Hepatocyte (in vitro differentiated cells): ENCODE results near the gene STIM1. TPM values are rescaled to one million over a fixed set of nuclear protein-coding genes. Genes with fewer than 3 reads are reported as not detected.

Experiments used
- DNase-seq: peaks from one replicate; pipeline ENCODE4 v3.0.0-alpha.2; 2016; ENCODE audit warnings: low spot score
- H2AFZ ChIP-seq: fragments of 200-600 bp; sonication (generic); 2 replicates; pipeline ENCODE4 v1.6.0; 2016; ENCODE audit warnings: antibody characterized with exemption, mild to moderate bottlenecking
- H3K27ac ChIP-seq: fragments of 200-600 bp; sonication (generic); 2 replicates; pipeline ENCODE4 v1.5.1; 2016; ENCODE audit warnings: mild to moderate bottlenecking
- H3K27me3 ChIP-seq: fragments of 200-600 bp; sonication (generic); 2 replicates; pipeline ENCODE4 v1.6.1; 2016
- H3K36me3 ChIP-seq: fragments of 200-600 bp; sonication (generic); replicated peaks from 2 replicates; pipeline ENCODE4 v1.5.1; 2016; ENCODE audit warnings: low read depth; ENCODE audit not compliant: insufficient read depth
- H3K4me1 ChIP-seq: fragments of 200-600 bp; sonication (generic); 2 replicates; pipeline ENCODE4 v1.5.1; 2016; ENCODE audit warnings: mild to moderate bottlenecking, moderate library complexity; ENCODE audit not compliant: insufficient read depth
- H3K4me2 ChIP-seq: fragments of 200-600 bp; sonication (generic); 2 replicates; pipeline ENCODE4 v1.6.0; 2016
- H3K4me3 ChIP-seq: fragments of 200-600 bp; sonication (generic); 2 replicates; pipeline ENCODE4 v1.5.1; 2016; ENCODE audit warnings: mild to moderate bottlenecking
- H3K79me2 ChIP-seq: fragments of 200-600 bp; sonication (generic); 2 replicates; pipeline ENCODE4 v1.6.0; 2017; ENCODE audit warnings: mild to moderate bottlenecking
- H3K9me2 ChIP-seq: fragments of 200-600 bp; sonication (generic); replicated peaks from 2 replicates; pipeline ENCODE4 v1.6.0; 2017; ENCODE audit warnings: mild to moderate bottlenecking; ENCODE audit not compliant: insufficient read depth
- H3K9me3 ChIP-seq: fragments of 200-600 bp; sonication (generic); 2 replicates; pipeline ENCODE4 v1.5.1; 2016; ENCODE audit warnings: low read depth, mild to moderate bottlenecking
- H4K20me1 ChIP-seq: fragments of 200-600 bp; sonication (generic); 2 replicates; pipeline ENCODE4 v1.6.0; 2016; ENCODE audit warnings: mild to moderate bottlenecking; ENCODE audit not compliant: insufficient read depth, poor library complexity, severe bottlenecking
- EZH2 ChIP-seq: fragments of 200-600 bp; sonication (generic); IDR thresholded peaks from 2 replicates; pipeline ENCODE4 v1.6.1; 2016; ENCODE audit warnings: antibody characterized with exemption, mild to moderate bottlenecking, borderline replicate concordance
- EZH2phosphoT487 ChIP-seq: fragments of 200-600 bp; sonication (generic); IDR thresholded peaks from one replicate; pipeline ENCODE4 v1.6.1; 2018; ENCODE audit warnings: antibody characterized with exemption, mild to moderate bottlenecking, low read depth, moderate library complexity; ENCODE audit not compliant: unreplicated experiment, severe bottlenecking
- WGBS: methylation state at CpG from one replicate; pipeline ENCODE4 v1.1.6; 2016; ENCODE audit warnings: low lambda C conversion rate; ENCODE audit errors: missing lambda C conversion rate; 5-methylcytosine and 5-hydroxymethylcytosine counted together
- polyA plus RNA-seq: library from polyadenylated mRNA; unstranded; fragments of >200 nt; fragmentation: Nextera tagmentation; extraction: Ambion mirVana; gene quantifications from 2 replicates; pipeline ENCODE4 v1.2.1, GENCODE V29; 2016
- total RNA-seq: library from RNA; depleted of rRNA; stranded (reverse); fragments of >200 nt; gene quantifications from 2 replicates; pipeline ENCODE4 v1.2.3, GENCODE V29; 2014
- TF ChIP-seq, protein P1 (sequence below): fragments of 200-600 bp; sonication (generic); IDR thresholded peaks from 2 replicates; pipeline ENCODE4 v1.5.1; 2016; ENCODE audit warnings: antibody characterized with exemption, mild to moderate bottlenecking; ENCODE audit not compliant: poor library complexity

Gene STIM1
- total and polyA plus RNA-seq, 2 experiments from 2014 or later = 18.5 to 19.6 TPM

DNA sequence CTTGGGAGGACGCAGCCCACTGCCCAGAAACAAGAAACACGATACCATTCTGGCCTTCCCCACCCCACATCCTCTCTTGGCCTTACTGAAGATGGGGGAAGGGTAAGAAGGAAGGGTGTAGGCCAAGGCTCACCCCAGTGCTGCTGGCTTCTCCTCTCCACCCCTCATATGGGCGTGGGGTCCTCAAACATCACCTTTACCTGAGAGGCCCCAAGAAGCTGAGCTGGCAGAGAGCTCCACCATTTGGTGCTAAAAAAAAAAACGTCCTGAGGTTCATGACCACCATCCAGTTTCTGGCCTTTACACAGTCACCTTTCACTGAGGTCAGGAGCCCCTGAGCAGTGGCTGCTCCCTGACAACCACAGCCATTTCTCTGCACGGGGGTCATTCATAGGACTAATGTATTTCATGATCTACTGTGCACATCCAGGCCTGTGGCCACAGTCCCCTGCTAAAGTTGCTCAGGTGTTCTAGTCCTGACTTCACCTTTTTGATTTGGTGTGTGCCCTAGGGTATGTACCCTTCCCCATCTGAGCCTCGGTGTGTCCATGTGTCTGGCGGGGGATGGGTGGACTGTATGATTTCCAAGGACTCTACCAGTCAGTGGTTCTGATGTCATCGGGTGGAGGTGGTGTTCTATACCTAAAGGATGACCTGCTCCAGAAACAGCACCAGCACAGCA, 29.9 kb upstream of the STIM1 start:
- Histone ChIP-seq H3K4me1 (no peaks in the 10 kb centered on the region), H2AFZ (no peak overlapping the region), H3K4me3 (no peak overlapping the region), H3K36me3 (no peaks in the 10 kb centered on the region), H3K9me2 (no peaks in the 10 kb centered on the region), H3K79me2 (peaks cover 12% of the 10 kb centered on the region), H3K4me2 (no peak overlapping the region), H3K27me3 (no peaks in the 10 kb centered on the region), H4K20me1 (no peaks in the 10 kb centered on the region), H3K27ac (no peak overlapping the region), H3K9me3 (no peaks in the 10 kb centered on the region)
- TF ChIP-seq EZH2 (no peak), EZH2phosphoT487 (no peak)
- TF ChIP-seq, protein P1, sequence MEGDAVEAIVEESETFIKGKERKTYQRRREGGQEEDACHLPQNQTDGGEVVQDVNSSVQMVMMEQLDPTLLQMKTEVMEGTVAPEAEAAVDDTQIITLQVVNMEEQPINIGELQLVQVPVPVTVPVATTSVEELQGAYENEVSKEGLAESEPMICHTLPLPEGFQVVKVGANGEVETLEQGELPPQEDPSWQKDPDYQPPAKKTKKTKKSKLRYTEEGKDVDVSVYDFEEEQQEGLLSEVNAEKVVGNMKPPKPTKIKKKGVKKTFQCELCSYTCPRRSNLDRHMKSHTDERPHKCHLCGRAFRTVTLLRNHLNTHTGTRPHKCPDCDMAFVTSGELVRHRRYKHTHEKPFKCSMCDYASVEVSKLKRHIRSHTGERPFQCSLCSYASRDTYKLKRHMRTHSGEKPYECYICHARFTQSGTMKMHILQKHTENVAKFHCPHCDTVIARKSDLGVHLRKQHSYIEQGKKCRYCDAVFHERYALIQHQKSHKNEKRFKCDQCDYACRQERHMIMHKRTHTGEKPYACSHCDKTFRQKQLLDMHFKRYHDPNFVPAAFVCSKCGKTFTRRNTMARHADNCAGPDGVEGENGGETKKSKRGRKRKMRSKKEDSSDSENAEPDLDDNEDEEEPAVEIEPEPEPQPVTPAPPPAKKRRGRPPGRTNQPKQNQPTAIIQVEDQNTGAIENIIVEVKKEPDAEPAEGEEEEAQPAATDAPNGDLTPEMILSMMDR = no peak
- no peak for DNase-seq
- WGBS = 88% methylated on average over 8 of the region's 8 CpGs

DNA sequence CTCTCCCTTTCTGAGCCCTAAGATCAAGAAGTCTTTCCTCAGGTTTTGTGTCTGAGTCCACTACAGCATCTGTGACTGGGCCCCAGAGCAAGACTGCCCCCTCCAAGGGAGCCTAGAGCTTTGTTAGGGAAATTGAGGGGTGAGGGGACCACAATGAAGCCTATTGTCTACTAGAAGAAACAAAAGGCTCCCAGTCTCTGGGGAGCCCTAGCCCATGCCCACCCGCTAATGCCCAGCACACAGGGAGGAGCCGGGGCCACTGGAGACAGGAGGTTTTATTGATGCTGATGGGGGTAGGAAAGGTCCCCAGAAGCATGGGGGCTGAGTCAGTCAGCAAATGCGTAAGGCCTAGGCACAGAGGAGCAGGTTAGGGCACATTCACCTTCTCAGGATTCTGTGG, 28.7 kb upstream of the STIM1 start:
- Histone ChIP-seq H3K9me2 (no peaks in the 10 kb centered on the region), H2AFZ (no peak overlapping the region), H3K4me2 (no peak overlapping the region), H4K20me1 (no peaks in the 10 kb centered on the region), H3K4me3 (no peak overlapping the region), H3K79me2 (peaks cover 22% of the 10 kb centered on the region), H3K36me3 (no peaks in the 10 kb centered on the region), H3K27ac (no peak overlapping the region), H3K4me1 (no peaks in the 10 kb centered on the region), H3K9me3 (no peaks in the 10 kb centered on the region), H3K27me3 (no peaks in the 10 kb centered on the region)
- no peak for DNase-seq
- WGBS = 97% methylated on average over 3 of the region's 3 CpGs
- TF ChIP-seq EZH2 = no peak
- TF ChIP-seq, protein P1 = no peak
- no peak for TF ChIP-seq EZH2phosphoT487

DNA sequence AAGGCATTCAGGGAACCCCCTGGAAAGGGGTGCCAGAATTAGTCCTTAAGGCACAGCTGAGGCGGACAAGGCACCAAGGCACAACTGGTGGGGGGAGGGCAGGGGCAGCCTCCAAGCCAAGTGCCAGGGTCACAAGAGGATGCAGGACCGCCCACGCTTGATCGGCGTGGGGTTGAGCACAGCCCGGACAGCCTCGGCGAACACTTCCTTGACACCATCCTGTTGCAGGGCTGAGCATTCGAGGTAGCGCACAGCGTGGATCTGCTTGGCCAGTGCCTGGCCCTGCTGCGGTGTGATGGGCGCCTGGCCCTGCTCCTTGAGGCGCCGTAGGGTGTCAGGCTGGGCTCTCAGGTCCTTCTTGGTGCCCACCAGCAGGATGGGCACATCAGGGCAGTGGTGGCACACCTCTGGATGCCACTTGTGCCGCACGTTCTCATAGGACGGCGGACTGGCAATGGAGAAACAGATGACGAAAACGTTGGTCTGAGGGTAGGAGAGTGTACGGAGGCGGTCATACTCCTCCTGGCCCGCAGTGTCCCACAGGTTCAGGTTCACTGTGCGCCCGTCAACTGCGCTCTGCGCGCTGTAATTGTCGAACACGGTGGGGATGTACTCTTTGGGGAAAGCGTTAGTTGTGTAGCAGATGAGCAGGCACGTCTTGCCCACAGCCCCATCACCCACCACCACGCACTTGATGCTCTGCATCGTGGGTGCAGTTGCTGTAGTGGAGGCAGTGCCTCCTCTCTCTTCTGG, 27.9 kb upstream of the STIM1 start:
- Histone ChIP-seq H3K27me3 (no peaks in the 10 kb centered on the region), H2AFZ (no peak overlapping the region), H3K27ac (no peak overlapping the region), H4K20me1 (no peaks in the 10 kb centered on the region), H3K9me3 (no peaks in the 10 kb centered on the region), H3K36me3 (no peaks in the 10 kb centered on the region), H3K79me2 (peaks cover 31% of the 10 kb centered on the region), H3K9me2 (no peaks in the 10 kb centered on the region), H3K4me3 (no peak overlapping the region), H3K4me1 (no peaks in the 10 kb centered on the region), H3K4me2 (no peak overlapping the region)
- DNase-seq = no peak
- WGBS = 98% methylated on average over 35 of the region's 35 CpGs
- TF ChIP-seq EZH2phosphoT487 = no peak
- TF ChIP-seq, protein P1 = no peak
- no peak for TF ChIP-seq EZH2
